Peyer's patch (tissue), 4 donors: ENCODE data around the gene TRAK1.

Source experiments
- POLR2A ChIP-seq, 2 donors: fragments of 450-650 bp; IDR thresholded peaks; one replicate each; pipeline ENCODE4 v1.5.1; 2017; ENCODE audit warnings: antibody characterized with exemption in 2 of 2, mild to moderate bottlenecking in 2 of 2, moderate library complexity in 2 of 2
- TF ChIP-seq, protein P1 (sequence below), 6 experiments: fragments of 450-650 bp in 4 of 6; fragments of 200-600 bp in 2 of 6; sonication (generic) in 1 of 6; IDR thresholded peaks; one replicate each; pipeline ENCODE4 v1.5.1; 2017 to 2019; ENCODE audit warnings: antibody characterized with exemption in 6 of 6, mild to moderate bottlenecking in 3 of 6, moderate library complexity in 1 of 6

DNA sequence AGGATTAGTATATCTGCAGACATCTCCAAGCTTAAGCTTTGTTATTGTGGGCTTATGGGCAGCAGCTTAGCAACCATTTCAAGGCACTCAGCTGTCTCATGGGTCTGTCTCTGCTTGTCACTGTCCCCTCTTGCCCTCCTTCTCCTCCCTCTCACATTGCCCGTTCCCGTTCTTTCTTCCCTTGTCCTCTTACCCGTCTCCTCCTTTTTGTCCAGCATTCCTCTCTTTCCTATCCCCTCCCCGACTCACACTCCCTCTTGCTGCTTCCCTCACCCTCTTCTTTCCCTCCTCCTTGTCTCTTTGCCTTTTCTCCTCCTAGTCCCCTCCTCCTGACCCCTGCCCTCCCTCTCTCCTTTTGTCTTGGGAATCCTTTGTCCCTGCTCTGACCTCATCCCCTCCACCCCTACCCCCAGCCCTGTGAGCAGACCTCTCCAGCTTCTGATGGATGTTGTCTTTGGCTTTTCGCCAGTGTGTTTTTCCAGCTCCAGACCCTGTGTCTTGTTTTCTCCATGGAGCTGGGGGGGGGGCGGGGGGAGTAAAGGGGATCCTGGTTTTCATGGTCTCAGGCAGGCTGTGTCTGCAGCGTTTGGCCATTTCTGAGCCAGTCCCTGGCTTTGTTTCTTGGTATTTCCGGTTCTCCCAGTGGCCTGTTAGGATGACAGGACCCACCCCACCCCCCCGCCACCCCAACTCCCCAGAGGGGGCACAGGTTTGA is 47.9 kb upstream of the TRAK1 start:
- TF ChIP-seq, protein P1, sequence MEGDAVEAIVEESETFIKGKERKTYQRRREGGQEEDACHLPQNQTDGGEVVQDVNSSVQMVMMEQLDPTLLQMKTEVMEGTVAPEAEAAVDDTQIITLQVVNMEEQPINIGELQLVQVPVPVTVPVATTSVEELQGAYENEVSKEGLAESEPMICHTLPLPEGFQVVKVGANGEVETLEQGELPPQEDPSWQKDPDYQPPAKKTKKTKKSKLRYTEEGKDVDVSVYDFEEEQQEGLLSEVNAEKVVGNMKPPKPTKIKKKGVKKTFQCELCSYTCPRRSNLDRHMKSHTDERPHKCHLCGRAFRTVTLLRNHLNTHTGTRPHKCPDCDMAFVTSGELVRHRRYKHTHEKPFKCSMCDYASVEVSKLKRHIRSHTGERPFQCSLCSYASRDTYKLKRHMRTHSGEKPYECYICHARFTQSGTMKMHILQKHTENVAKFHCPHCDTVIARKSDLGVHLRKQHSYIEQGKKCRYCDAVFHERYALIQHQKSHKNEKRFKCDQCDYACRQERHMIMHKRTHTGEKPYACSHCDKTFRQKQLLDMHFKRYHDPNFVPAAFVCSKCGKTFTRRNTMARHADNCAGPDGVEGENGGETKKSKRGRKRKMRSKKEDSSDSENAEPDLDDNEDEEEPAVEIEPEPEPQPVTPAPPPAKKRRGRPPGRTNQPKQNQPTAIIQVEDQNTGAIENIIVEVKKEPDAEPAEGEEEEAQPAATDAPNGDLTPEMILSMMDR (IDR thresholded peaks at IDR 0.05), result no peak
- TF ChIP-seq POLR2A (IDR thresholded peaks at IDR 0.05), result no peak
